ENCODE data around the gene RBM33.

RBM33 gene

DNA sequence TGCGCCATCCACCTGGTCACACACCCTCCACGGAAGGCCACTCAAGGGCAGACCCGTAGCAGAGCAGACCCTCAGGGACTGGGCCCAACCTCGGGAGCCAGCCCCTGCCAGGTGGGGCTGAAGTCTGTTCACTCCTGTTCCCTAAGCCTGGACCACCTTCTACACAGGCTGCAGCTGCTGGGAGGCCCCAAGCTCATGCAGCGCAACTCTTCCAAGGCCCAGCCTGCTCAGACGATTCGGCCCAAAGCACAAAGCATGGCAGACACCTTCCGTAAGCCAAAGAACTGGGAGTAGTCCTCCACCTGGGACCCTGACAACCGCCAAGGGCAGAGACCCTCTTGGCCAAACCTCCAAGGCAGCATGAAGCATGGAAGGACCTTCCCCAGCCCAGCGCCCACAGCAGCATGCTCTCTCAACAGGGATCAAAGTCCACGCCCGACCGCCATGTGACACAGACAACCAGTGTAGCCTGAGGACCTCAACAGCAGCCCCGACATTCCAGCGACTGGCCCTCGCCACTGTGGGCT is 156.3 kb downstream of the RBM33 start:
- DNase-seq, result no peak

DNA sequence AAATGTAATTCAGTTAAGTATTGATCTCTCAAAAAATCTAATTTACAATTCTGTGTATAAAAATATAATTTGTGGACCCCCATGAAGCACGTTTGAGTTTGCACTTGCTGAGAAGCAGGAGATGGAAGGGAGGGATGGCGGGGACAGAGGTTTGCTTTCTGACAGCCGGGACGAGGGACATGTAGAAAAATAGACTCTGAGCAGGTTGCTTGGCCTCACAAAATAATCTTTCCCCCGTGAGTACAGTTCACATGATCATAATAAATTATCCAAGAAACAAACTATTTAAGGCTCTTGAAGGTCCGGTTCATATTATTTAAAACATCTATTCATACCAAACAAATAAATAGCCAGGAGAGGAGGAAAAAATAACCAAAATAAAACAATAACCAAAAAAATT is 157.8 kb downstream of the RBM33 start:
- no peak for DNase-seq

DNA sequence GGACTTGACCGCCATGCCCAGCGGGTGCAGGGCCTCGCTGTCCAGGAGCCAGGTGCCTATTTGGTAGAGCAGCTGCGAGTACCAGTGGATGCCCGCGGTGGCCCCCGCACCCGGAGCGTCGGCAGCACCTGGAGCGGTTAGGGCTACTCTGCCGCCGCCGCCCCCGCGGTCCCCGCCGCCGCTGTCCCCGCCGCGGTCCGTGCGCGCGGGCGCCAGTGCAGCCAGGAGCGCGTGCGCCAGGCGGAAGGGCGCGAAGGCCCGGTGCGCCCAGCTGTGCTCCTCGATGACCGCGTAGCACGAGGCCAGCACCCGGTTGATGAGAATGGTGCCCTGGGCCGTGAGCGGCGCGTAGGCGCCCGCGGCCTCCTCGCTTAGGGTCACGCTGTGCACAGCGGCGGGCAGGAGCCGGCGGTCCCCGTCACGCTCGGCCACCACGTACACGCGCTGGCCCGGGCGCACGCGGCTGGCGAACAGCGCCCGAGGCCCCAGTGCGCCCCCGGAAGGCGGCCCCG is 158.5 kb downstream of the RBM33 start:
- DNase-seq, result no peak

DNA sequence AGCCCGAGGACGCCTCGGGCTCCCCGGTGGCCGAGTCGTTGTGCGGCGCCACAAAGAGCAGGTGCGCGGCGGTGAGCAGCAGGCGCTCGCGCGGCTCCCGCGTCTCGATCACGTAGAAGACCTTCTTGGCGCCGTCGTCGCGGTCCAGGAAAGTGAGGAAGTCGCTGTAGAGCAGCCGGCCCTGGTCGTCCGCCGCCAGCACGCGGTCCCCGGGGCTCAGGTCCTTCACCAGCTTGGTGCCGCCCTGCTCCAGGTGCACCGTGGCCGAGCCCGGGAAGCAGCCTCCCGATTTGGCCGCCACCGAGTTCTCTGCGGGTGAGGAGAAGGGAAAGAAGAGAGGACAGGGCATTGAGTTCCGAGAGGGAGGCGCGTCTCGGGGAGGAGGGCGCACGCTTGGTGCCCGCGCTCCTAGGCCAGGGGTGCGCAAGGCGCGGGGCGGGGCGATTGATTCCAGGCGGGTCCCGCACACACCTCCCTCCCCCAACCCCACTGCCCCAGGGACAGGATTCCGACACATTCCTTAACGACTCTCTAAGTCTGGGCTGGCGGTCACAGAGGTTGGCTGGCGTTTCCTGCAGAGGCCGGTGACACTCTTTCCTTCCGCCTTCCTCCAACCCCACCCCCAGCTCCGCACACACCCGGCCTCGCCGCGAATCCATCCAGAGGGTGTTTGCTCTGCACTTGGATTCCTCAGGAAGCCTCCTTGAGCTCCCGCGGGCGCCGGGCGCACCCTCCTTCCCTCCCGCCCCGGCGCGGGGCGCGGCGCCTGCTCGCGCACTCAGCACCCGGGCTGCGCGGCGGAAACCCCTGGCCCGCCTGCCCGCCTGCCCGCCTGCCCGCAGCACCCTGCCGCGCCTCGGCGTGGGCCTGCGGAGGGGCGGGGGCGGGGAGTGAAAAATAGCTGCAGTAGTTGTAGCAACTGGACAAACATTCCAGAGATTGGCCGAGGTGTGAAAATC is 159.2 kb downstream of the RBM33 start:
- peak in 1 of 2 experiments; percentile 19 for DNase-seq

DNA sequence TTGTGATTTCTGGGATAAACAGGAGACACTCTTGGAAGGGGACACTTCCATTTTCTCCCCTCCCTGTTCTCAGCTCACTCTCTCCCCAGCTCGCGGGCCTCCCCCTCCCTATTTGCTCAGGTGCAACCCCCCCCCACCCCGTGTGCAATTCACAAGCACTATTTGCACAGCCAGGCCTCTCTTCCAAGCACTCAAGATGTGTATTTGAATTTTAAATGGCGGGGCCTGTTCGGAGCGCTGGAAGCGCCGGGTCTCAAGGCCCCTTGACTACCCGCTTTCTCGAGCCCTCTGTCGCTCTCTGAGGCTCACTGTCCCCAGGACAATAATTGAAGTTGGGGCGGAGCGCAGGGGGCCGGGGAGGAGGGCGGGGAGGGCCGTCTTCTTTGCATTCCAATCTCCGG is 160.0 kb downstream of the RBM33 start:
- peak in 1 of 2 experiments; percentile 26 for DNase-seq

DNA sequence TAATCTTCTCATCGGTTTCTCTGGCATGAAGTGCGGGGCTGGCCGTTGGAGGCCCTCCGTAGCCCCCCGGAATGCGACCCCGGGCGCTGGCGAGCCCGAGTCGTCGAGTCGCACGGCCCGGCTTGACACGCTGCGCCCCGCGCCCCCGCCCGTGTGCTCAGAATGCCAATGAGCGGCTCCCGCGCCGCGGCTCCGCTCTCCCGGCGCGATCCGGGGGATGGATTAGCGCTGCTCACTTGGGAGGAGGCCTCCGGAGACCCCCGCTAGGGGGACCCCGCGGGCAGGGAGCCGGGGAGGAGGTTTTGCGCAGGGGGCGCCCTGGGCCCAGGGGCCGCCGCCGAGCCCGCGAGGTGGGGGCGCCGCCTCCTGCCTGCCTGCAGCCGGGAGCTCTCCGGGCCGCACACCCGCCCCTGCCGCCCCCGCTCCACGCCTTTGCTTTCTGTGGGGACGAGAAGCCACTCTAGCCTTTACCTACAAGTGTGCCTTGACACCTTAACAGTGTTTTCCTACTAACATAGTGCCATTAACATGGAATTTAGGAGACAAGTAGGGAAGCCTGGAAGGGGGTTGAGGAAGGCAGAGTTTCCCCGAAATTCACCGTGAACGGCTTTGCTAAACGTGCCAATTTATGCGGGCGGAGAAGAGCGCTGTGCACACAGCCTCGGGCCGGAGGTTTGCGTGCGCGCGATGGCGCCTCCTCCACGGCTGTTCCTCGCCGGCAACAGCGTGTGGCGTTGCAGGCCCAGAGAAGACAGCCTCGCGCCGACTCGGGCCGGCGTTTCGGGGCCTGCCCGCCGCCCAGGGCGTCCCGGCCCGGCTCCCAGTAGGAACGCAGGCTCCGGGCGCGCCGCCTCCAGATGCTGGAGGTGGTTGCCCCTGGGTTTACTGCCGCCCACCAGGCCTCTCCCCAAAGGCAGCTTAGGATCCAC is 160.7 kb downstream of the RBM33 start:
- peak; percentile 36 to 75 for DNase-seq

DNA sequence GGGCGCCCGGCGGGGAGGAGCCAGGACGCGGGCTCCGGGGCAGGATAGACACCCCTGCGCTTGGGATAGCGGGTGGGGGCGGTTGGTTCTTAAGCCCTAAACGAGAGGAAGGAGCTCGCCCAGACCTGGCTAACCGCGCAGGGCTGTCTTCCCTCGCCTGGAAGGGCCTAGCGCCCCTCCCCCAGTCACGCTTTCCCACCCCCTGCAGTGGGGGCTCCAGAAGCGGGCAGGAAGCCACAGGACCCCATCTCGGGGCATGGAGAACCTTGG is 161.3 kb downstream of the RBM33 start:
- DNase-seq, result no peak

DNA sequence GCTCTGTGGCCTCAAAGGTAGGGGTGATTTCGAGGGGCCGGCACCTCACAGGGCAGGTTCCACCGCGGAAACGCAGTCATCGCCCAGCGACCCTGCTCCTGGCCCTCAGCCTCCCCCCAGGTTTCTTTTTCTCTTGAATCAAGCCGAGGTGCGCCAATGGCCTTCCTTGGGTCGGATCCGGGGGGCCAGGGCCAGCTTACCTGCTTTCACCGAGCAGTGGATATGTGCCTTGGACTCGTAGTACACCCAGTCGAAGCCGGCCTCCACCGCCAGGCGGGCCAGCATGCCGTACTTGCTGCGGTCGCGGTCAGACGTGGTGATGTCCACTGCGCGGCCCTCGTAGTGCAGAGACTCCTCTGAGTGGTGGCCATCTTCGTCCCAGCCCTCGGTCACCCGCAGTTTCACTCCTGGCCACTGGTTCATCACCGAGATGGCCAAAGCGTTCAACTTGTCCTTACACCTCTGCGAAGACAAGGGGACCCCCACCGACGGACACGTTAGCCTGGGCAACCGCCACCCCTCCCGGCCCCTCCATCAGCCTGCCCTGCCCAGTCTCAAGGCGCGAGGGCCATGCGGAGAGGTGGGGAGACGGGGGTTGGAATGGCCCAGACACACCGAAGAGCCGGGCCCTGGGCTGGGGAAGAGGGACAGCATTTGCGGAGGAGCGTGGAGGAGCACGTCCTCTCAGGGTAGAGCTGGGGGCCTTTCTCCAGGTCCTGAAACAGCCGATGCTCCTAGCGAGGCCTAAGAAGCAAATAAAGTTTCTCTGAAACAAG is 161.8 kb downstream of the RBM33 start:
- no peak for DNase-seq

DNA sequence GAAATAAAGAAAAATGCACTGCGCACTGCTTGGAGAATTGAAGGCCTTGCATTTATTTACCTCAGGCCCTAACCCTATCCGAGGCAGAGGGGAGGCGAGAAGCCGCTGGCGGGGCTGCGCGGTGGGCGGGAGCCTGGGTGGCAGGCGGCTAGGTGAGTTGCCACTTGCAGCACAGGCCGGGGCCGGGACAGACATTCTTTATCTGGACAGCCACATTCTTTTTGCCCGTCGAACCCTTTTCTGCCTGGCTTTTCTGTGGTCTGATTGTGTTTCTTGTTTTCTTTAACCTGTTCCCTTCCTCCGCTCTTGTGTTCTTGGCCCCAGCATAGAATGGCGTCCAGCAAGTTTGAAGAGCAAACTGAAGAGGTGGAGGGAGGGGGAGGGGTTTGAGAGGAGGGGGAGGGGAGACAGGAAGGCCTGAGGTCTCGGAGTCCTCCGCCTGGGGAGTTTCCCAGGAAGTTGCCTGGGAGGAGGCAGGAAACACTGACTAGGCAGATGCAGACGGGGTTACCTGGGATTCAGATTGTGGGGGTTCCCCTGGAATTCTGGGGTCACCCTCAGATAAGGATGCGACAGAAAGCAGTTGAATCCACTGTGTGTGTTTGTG is 162.7 kb downstream of the RBM33 start:
- no peak for DNase-seq

DNA sequence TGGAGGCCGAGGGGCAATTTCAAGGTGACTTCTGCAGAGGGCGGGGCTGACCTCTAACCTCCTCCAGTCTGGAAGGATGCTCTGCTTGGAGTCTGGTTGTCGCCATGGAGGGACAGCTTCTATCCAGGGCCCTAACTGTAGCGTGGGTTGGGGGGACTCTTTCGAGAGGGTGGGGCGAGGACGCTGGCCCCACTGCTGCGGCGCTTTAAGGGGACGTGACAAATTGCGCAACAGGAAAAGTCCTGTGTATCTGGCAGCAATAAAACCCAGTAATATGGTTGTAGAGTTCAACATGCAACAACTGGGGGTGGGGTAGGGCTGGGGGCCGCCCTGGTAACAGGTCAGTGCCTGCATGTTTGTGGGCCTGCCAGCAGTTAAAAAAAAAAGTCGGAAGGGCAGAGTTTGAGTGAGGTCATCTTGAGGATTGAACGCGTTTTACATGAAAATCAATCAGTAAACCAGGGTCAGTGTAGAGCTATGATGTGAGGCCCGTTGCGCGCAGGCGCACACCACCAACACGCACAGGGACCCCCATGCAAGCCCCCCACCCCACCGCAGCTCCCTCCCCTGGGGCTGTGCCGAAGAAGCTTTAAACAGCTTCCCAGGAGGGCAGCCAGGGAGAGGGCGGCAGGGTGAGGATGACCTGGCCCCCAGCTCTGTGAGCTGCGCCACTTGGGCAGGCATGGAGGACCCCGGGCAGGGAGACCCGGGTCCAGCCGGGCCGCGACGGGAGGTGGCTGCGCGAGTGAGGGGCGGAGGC is 163.5 kb downstream of the RBM33 start:
- DNase-seq, result no peak

DNA sequence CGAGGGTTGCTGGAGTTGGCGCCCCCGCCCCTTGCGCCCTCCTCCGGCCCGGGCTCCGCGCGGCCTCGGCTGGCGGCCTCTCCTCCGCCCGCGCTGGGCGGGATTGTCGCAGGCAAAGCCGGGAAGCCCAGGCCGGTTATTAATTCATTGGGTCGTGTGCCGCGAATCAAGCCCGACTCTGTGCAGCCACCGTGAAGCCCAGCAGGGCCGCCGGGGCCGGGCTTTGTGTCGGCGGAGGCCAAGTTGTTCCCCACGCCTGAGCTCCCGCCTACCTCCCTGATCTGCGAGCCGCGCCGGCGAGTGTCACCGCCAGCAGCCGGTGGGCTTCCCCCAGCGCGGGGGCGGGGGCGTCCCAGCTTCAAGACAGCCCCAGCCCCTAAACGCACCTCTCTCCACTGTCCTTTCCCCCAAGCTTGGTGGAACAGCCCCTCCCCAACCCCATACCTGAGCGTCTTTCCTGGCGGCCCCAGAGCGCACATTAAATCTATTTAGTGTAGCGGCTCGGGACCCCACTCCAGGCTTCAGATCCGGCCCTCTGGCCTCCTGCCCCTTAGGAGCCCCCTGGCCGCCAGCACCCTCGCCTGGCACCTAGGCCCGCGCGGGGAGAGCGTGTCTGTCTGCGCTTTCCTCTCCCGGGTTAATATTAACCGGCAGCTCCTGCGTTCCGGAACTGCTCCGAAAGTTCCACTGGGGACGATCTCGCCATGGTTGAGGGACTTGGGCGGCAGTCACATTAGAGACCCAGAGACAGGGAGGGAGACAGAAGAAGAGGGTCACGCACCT is 164.3 kb downstream of the RBM33 start:
- peak in 1 of 2 experiments; percentile 23 for DNase-seq

DNA sequence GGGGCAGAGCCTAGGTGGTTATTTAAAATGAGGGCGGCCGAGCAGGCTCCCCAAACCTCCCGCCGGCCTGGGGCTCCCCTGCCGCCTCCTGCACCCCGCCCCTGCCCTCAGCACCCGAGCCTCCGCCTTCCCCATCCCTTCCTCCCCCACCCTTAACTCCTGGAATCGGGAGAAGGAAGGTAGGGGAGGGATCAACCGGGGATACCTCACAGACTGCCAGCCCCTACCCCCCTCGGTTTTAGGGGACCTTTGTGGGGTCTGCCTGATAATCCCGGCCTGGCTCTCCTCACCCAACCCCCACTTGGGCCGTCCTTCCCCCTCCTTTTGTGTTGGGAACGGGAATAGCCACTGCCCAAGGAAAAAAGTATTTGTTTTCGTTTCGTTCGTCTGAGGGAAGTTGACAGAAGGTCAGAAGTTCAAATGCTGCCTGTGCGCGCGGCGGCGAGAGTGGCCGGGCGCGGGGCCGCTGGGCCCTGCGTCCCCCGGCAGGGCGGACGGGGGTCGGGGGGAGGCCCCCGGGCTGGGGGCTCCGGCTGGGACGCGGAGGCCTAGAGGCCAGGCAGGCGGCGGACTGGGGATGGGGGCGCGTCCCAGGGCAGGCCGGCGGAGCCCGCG is 165.0 kb downstream of the RBM33 start:
- DNase-seq, result no peak

DNA sequence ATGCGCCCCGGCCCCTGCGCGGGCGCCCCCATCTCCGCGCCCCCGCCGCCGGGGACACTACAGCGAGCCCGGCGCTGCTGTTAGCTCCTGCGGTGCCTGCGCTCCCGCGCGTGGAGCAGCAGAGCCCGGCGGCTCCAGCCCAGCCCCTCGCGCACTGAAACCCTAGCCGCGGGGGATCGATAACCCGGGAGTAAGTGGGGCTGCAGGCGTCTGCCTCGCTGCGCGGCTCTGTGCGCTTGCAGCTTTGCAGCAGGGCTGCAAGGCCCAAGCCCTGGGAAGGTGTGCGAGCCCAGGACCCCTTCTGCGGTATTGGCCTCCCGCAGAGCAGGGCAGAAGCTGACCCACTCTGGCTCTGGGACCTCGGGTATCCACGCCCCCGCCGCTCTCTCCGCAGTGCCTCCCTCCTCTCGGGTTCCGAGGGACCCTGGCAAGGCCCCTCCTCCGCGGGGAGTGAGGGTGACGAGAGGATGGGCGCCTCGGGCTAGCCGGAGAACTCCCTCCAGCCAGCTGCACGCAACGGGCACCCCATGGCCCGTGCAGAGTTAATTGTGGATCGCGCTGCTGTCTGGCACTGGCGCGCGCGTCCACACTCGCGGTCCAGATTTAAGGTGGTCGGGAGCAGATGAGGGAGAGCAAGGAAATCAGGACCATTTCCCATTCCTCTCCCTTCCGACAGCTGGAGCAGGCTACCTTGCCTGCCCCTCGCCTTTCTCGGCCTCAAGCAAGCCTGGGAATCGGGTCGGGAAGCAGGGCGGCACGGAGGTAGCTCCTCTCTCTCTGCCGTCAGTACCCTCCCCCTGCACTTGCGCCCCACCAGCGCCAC is 165.7 kb downstream of the RBM33 start:
- DNase-seq, result peak in 1 of 2 experiments; percentile 21

DNA sequence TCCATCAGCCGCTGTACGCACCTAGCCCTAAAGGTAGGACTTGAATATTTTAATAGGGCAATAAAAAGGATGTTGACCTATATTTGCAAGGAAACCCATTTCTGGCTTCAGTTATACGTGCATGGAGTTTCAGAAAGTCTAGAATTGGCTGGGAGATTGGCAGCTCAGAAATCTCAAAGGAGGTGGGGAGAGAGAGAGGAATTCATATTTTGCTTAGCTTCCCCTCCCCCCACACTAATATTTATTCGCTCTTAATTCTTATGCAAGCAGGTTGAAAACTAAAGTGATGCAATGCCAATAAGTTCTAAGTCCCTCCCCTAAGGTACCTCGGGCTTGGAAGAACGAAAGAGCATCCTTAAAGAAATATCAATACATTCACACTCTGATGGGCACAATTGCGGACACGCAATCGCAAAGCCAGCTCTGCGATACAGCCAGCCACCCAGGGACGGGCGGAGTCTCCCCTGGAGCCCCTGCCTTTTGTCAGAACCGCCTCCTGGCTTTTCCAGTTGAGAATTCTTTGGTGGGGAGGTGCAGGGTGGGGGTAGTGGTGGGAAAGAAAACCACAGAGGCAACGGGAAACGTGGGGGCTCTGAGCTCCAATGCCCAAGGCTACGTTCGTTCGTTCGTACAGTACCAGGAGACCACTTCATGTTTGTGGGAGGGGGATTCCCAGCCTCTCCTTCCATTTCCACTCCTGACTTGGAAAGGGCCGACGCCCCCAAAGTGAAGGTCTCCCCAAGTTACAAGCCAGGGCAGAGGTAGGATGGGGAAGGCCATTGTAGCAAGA is 166.5 kb downstream of the RBM33 start:
- no peak for DNase-seq

DNA sequence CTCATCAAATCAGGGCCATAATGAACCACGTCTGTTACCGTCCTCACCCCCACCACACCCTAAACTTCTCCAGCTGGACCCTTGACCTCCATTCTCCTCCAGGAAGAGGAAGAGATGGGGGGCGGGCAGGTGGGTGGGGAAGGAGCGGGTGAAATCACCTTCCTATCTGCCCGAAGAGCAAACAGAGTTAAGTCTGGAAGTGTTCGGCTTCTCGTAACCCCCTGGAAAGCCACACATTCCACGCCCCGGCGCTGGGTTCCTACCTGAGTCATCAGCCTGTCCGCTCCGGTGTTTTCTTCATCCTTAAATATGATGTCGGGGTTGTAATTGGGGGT is 167.1 kb downstream of the RBM33 start:
- peak in 1 of 2 experiments; percentile 13 for DNase-seq

DNA sequence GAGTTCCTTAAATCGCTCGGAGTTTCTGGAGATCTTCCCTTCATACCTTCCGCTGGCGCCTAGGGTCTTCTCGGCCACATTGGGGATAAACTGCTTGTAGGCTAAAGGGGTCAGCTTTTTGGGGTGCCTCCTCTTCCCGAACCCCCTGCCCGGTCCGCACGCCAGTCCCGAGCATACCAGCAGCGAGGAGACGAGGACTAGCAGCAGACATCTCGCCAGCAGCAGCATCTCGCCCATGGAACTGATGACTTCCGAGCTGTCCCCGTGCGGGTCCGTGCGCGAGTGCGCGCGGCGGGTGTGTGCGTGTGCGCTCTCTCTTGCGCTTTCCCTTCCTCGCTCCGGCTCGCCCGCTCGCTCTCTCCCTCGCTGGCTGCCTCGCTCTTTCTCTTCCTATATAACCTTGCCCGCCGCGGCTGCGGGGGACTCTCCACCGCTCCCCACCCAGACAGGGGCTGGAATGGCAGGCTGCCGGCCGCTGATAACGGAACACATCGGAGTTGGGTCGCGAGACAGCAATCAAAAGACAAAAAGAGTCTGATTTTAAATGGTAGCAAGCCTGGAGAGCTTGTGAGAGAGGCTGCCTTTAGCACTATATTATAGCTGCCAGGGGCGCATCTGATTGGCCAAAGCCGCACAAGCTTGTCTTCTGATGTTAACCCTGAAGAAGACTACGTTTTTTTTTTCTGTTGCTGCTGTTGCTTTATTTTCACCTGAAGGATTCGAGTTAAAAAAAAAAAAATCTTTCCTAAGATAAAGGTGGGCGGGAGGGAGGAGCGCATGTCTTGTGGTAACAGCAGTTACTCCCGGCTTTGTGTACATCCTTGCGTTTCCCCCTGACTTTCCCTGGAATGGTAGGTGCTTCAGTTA is 167.7 kb downstream of the RBM33 start, which contains the start of gene SHH:
SHH (minus strand) TSS at position 569 of the 867 bp plus-strand sequence; CDS start at position 228, 341 bp downstream.
- peak; percentile 20 to 32 for DNase-seq

DNA sequence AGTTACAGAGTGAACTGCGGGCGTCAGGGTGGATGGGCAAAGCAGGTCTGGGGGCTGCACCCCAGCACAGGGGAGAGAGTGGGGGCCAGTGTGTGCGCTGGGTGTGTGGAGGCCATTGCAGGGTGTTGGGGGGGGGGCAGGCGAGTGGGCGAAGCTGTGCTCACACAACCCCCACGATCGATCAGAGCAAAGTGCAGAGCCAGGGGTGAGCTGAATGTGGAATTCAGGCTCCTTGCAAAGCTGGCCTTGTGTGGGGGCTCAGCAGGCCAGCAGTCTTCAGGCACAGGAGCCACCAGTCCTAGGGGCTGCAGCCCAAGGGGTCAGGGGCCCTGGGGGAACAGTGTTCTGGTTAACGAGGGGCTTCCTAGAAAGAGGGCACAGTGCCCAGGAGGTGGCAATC is 168.7 kb downstream of the RBM33 start:
- no peak for DNase-seq

All from NCI-H524 (cell line).